ENCODE data around the gene NOP53. TPM values are rescaled to one million over a fixed set of nuclear protein-coding genes. Genes with fewer than 3 reads are reported as not detected.

The NOP53 gene
- total and polyA plus RNA-seq, 9 of the 15 experiments (the other 6 are each of a cell fraction or from before 2014, with no cell fraction given), result 6.5 to 274 (median 145) TPM

- TF ChIP-seq ZFP91 (CRISPR knock-in tag; IDR thresholded peaks at IDR 0.05) (no peak), ZNF639 (CRISPR knock-in tag; conservative IDR thresholded peaks at IDR 0.05 in 1 of 2, IDR thresholded peaks at IDR 0.05 in 1 of 2) (peak in 1 of 2 experiments; percentile 92; a peak in 2 of 4 replicates), XRCC4 (IDR thresholded peaks at IDR 0.05; ENCODE audit: extremely low read depth, insufficient read depth, insufficient read length) (no peak), ATF4 (CRISPR knock-in tag; IDR thresholded peaks at IDR 0.05) (peak; percentile 11; the same call in 1 of the 2 replicates), MECOM (CRISPR knock-in tag; IDR thresholded peaks at IDR 0.05) (no peak), HMGXB4 (CRISPR knock-in tag; IDR thresholded peaks at IDR 0.05) (no peak), POLR2A (conservative IDR thresholded peaks at IDR 0.05) (peak; percentile 99), ZNF780A (CRISPR knock-in tag; IDR thresholded peaks at IDR 0.05) (no peak), MAFK (IDR thresholded peaks at IDR 0.05; ENCODE audit: low read length) (no peak), LCOR (CRISPR knock-in tag; IDR thresholded peaks at IDR 0.05) (peak; percentile 68; the same call in 1 of the 2 replicates), ZNF79 (CRISPR knock-in tag; IDR thresholded peaks at IDR 0.05; ENCODE audit: low read depth) (no peak), TAL1 (IDR thresholded peaks at IDR 0.05) (no peak), ZNF436 (CRISPR knock-in tag; IDR thresholded peaks at IDR 0.05) (no peak), HBP1 (CRISPR knock-in tag; IDR thresholded peaks at IDR 0.05) (no peak), HMG20A (CRISPR knock-in tag; conservative IDR thresholded peaks at IDR 0.05) (no peak), ZNF507 (tag; conservative IDR thresholded peaks at IDR 0.05) (no peak), E2F5 (CRISPR knock-in tag; IDR thresholded peaks at IDR 0.05) (no peak), CHD1 (IDR thresholded peaks at IDR 0.05; ENCODE audit: low read length) (peak; percentile 45), MYNN (IDR thresholded peaks at IDR 0.05) (no peak), MYNN (CRISPR knock-in tag; IDR thresholded peaks at IDR 0.05) (no peak), ZNF695 (CRISPR knock-in tag; IDR thresholded peaks at IDR 0.05) (no peak)
Measured at GRCh38 chr19:47745010-47745901, at the start of gene NOP53 (continued).
